ENCODE results near the gene CCDC149.

DNA sequence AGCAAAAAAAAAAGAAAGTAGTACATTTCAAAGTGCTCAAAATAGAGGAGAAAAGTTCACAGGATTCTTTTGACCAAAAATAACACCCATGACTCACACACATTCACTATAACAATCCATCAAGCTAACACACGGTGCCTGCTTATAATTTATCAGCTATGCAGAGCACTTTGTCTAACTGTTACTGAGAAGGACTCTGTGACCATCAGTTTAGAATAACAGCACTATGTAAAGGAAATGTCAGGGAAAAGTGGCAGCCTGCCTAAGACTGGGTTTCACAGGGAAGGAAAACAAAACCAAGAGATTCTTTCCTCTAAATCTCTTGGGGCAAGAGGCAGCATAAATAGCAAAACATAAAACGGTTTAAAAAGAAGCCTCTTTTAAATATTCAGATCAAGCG lies 54.8 kb downstream of the CCDC149 start:
- TF ChIP-seq CTCF (IDR thresholded peaks at IDR 0.05; ENCODE audit: low read depth, low read length) (no peak), EZH2phosphoT487 (IDR thresholded peaks at IDR 0.05; ENCODE audit: low read depth) (no peak)
